PC-3 (cell line): Measurements from ENCODE around the gene SERPINB3. TPM values are rescaled to one million over a fixed set of nuclear protein-coding genes. Genes with fewer than 3 reads are reported as not detected.

Experiments
- ATAC-seq: fragments of 200-7000 bp; cut with Tn5 transposase; 2 replicates; pipeline ENCODE4 v1.9.1; 2020; ENCODE audit warnings: mild to moderate bottlenecking, moderate library complexity
- BruUV-seq: library from RNA; stranded (reverse); fragments of 400-500 nt; replicated peaks from 2 replicates; lab custom pipeline; 2021; lab: Mats Ljungman, UMichigan
- CTCF ChIA-PET: fragments of 300-600 bp; sonication (Branson Sonifier 250); formaldehyde crosslinking; loops from one replicate; lab custom pipeline; 2022; ENCODE audit warnings: antibody characterized with exemption; lab: Charles Lee
- POLR2A ChIA-PET: fragments of 300-600 bp; sonication (Branson Sonifier 250); formaldehyde crosslinking; loops from one replicate; lab custom pipeline; 2022; ENCODE audit warnings: antibody characterized with exemption; ENCODE audit not compliant: unreplicated experiment; lab: Charles Lee
- DNase-seq: peaks from one replicate; pipeline ENCODE4 v3.0.0-alpha.2; 2015
- H2AFZ ChIP-seq: fragments of 300-600 bp; sonication (generic); 2 replicates; pipeline ENCODE4 v1.6.0; 2016; ENCODE audit warnings: antibody characterized with exemption, low read length
- H3F3A ChIP-seq: fragments of 300-600 bp; sonication (generic); one replicate; pipeline ENCODE4 v1.6.0; 2017; ENCODE audit warnings: antibody characterized with exemption, low read length, control low read depth, mild to moderate bottlenecking; ENCODE audit not compliant: unreplicated experiment
- H3K27ac ChIP-seq: fragments of 300-600 bp; sonication (generic); 2 replicates; pipeline ENCODE4 v1.5.1; 2016; ENCODE audit warnings: mild to moderate bottlenecking, low read length
- H3K27me3 ChIP-seq: fragments of 300-600 bp; sonication (generic); 2 replicates; pipeline ENCODE4 v1.6.1; 2016; ENCODE audit warnings: low read length, mixed read lengths
- H3K36me3 ChIP-seq: fragments of 300-600 bp; sonication (generic); 2 replicates; pipeline ENCODE4 v1.6.1; 2016; ENCODE audit warnings: low read depth, mixed run types, low read length, mixed read lengths
- H3K4me1 ChIP-seq: fragments of 300-600 bp; sonication (generic); 2 replicates; pipeline ENCODE4 v1.5.1; 2016; ENCODE audit warnings: low read length; ENCODE audit not compliant: insufficient read depth
- H3K4me2 ChIP-seq: fragments of 300-600 bp; sonication (generic); 2 replicates; pipeline ENCODE4 v1.6.0; 2016; ENCODE audit warnings: low read length
- H3K4me3 ChIP-seq: fragments of 300-600 bp; sonication (generic); 2 replicates; pipeline ENCODE4 v1.5.1; 2016; ENCODE audit warnings: mild to moderate bottlenecking, low read length, mixed read lengths
- H3K79me2 ChIP-seq: fragments of 300-600 bp; sonication (generic); 2 replicates; pipeline ENCODE4 v1.6.1; 2017; ENCODE audit warnings: low read length, mixed read lengths
- H3K9ac ChIP-seq: fragments of 300-600 bp; sonication (generic); 2 replicates; pipeline ENCODE4 v1.6.0; 2016; ENCODE audit warnings: mild to moderate bottlenecking, low read length
- H3K9me2 ChIP-seq: fragments of 300-600 bp; sonication (generic); replicated peaks from 2 replicates; pipeline ENCODE4 v1.6.1; 2016; ENCODE audit warnings: mixed run types, low read length, mixed read lengths
- H3K9me3 ChIP-seq: fragments of 300-600 bp; sonication (generic); 2 replicates; pipeline ENCODE4 v1.6.1; 2016; ENCODE audit warnings: low read length, mixed read lengths
- H4K20me1 ChIP-seq: fragments of 300-600 bp; sonication (generic); 2 replicates; pipeline ENCODE4 v1.6.1; 2016; ENCODE audit warnings: low read length, mixed read lengths
- CTCF ChIP-seq: fragments of 300-600 bp; sonication (generic); conservative IDR thresholded peaks from 2 replicates; pipeline ENCODE4 v1.5.1; 2017; ENCODE audit warnings: antibody characterized with exemption, low read depth, mild to moderate bottlenecking, low read length
- EZH2 ChIP-seq: fragments of 300-600 bp; sonication (generic); IDR thresholded peaks from one replicate; pipeline ENCODE4 v1.6.1; 2017; ENCODE audit warnings: antibody characterized with exemption, mild to moderate bottlenecking, low read length; ENCODE audit not compliant: unreplicated experiment
- EZH2phosphoT487 ChIP-seq: fragments of 300-600 bp; sonication (generic); IDR thresholded peaks from 2 replicates; pipeline ENCODE4 v1.6.1; 2018; ENCODE audit warnings: mild to moderate bottlenecking, antibody characterized with exemption, low read length, borderline replicate concordance
- intact Hi-C: fragments of 100-400 bp; cut with micrococcal nuclease; formaldehyde crosslinking; loops from 2 replicates; pipeline ENCODE4 v1.9.0; 2023
- total RNA-seq: library from RNA; depleted of rRNA; stranded (reverse); fragments of >200 nt; gene quantifications from 2 replicates; pipeline ENCODE4 v1.2.3, GENCODE V29; 2014

SERPINB3 gene
- total RNA-seq, 1 experiment from 2014 or later: 6.3 TPM

GRCh38 chr18:63686871-63687270 lies 25.2 kb upstream of the SERPINB3 start:
- H2AFZ ChIP-seq: no peak overlapping the region
- peaks cover 7% of the 10 kb centered on the region for H3F3A ChIP-seq
- POLR2A ChIA-PET: interaction anchor here (0.6 kb wide), 1 partner anchor 35 kb away, joined by 5 read pairs; no protein-coding TSS in a partner anchor
- H3K36me3 ChIP-seq: no peaks in the 10 kb centered on the region
- no peaks in the 10 kb centered on the region for H3K27me3 ChIP-seq
- no peak overlapping the region for H3K9ac ChIP-seq
- H3K9me3 ChIP-seq: no peaks in the 10 kb centered on the region
- CTCF ChIA-PET: no interaction called here
- intact Hi-C loops: no loop called here
- no peak overlapping the region for H3K27ac ChIP-seq
- BruUV-seq: no TSS peak
- no peak for DNase-seq
- no peaks in the 10 kb centered on the region for H3K79me2 ChIP-seq
- no peak overlapping the region for H3K4me3 ChIP-seq
- H3K9me2 ChIP-seq: no peaks in the 10 kb centered on the region
- ATAC-seq: no peak
- H3K4me1 ChIP-seq: peaks cover 27% of the 10 kb centered on the region
- no peaks in the 10 kb centered on the region for H4K20me1 ChIP-seq
- no peak for TF ChIP-seq EZH2
- no peak for TF ChIP-seq CTCF
- no peak for TF ChIP-seq EZH2phosphoT487
- no peak overlapping the region for H3K4me2 ChIP-seq

- ATAC-seq (no peak), DNase-seq (no peak)
- ChIA-PET CTCF (no interaction called here), POLR2A (no interaction called here)
- peaks cover 15% of the 10 kb centered on the region for H3F3A ChIP-seq
- H3K4me1 ChIP-seq: peaks cover 46% of the 10 kb centered on the region
- peak overlapping the region; percentile 100 for H3K27ac ChIP-seq
- no peaks in the 10 kb centered on the region for H3K27me3 ChIP-seq
- H3K4me3 ChIP-seq: no peak overlapping the region
- no peaks in the 10 kb centered on the region for H3K79me2 ChIP-seq
- no peaks in the 10 kb centered on the region for H3K9me2 ChIP-seq
- H3K4me2 ChIP-seq: no peak overlapping the region
- no peaks in the 10 kb centered on the region for H4K20me1 ChIP-seq
- no peak overlapping the region for H2AFZ ChIP-seq
- no peaks in the 10 kb centered on the region for H3K9me3 ChIP-seq
- H3K9ac ChIP-seq: peak overlapping the region; percentile 97
- intact Hi-C loops: loop anchor here (5.0 kb wide), 2 partner anchors 93 to 107 kb away; partner anchors contain the start of gene SERPINB7
- no peaks in the 10 kb centered on the region for H3K36me3 ChIP-seq
- BruUV-seq: no TSS peak
- TF ChIP-seq EZH2 (no peak), CTCF (no peak), EZH2phosphoT487 (no peak)
These were observed 23.0 kb upstream of the SERPINB3 start for GRCh38 chr18:63684718-63685117.

GRCh38 chr18:63683890-63684289 lies 22.2 kb upstream of the SERPINB3 start:
- POLR2A ChIA-PET: interaction anchor here (0.6 kb wide), 1 partner anchor 81 kb away, joined by 3 read pairs; no protein-coding TSS in a partner anchor

More at GRCh38 chr18:63683890-63684289, 22.2 kb upstream of the SERPINB3 start:
- Histone ChIP-seq H2AFZ (no peak overlapping the region), H3K4me1 (peaks cover 46% of the 10 kb centered on the region), H4K20me1 (no peaks in the 10 kb centered on the region), H3K9me3 (no peaks in the 10 kb centered on the region), H3K9ac (peak overlapping the region; percentile 97), H3K27me3 (no peaks in the 10 kb centered on the region), H3K4me3 (no peak overlapping the region), H3K79me2 (no peaks in the 10 kb centered on the region), H3K36me3 (no peaks in the 10 kb centered on the region), H3K27ac (peak overlapping the region; percentile 100), H3K9me2 (no peaks in the 10 kb centered on the region), H3F3A (peaks cover 15% of the 10 kb centered on the region), H3K4me2 (peak overlapping the region; percentile 60)
- 0 out of 2 replicates have a peak, but pooled peaks have one; percentile 5 for ATAC-seq
- BruUV-seq: no TSS peak
- TF ChIP-seq CTCF (no peak), EZH2 (no peak), EZH2phosphoT487 (no peak)
- peak; percentile 37 for DNase-seq
- intact Hi-C loops: loop anchor here (1.0 to 5.0 kb wide), 4 partner anchors 57 to 164 kb away; partner anchors contain the start of gene SERPINB7
- CTCF ChIA-PET: interaction anchor here (1.7 kb wide), 1 partner anchor 58 kb away, joined by 8 read pairs; no protein-coding TSS in a partner anchor
